ENCODE measurements around the gene NEIL3. TPM values are rescaled to one million over a fixed set of nuclear protein-coding genes. Genes with fewer than 3 reads are reported as not detected.

The NEIL3 gene
- total and polyA plus RNA-seq, 2 of the 8 experiments (the other 6 are each of a cell fraction or from before 2014, with no cell fraction given) = 5.5 to 11.0 TPM

DNA sequence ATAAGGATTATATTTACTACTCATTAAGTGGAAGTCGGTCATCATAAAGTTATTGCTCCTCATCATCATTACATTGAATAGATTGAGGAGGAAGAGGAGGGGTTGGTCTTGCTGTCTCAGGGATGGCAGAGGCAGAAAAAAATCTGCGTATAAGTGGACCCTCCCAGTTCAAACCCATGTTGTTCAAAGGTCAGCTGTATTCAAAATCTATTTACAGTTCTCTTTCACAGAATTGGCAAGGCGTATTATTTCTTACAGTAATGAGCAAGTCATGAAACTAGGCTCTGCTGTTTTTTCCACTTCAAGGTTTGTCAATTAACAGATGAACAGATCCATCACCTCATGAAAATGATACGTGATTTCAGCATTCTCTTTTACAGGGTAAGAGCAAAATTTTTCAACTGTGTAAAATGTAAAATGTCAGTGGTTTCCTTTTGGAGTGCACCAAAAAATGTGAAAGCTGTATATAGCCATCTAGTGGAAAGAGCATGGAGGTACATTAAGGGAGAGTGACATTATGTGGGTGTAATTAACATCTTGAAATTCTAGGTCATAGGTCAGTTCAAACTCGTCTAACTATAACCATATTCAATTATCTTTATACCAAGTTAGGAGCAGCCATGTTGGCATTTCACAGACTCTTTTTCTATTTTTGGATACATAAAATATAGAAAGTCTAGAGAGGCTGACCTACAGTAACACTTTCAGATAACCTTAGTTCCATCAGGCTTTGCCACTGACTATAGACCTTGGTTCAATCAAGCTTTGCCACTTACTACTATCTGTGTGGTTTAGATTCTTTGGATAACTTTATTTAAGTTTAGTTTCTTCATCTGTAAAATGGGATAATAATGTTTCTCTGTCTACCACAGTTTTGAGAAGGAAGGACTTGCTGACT is 30.1 kb downstream of the NEIL3 start (continued):
- no peak for TF ChIP-seq SP4 (IDR thresholded peaks at IDR 0.05; ENCODE audit: low read length)
- no peak for TF ChIP-seq BRCA1 (IDR thresholded peaks at IDR 0.05; ENCODE audit: low read depth, low read length)

Measured in H1 (cell line).